ENCODE measurements around the gene CLCN6. TPM values are rescaled to one million over a fixed set of nuclear protein-coding genes. Genes with fewer than 3 reads are reported as not detected.

The CLCN6 gene
- total RNA-seq, 1 experiment from 2014 or later = 6.1 TPM

DNA sequence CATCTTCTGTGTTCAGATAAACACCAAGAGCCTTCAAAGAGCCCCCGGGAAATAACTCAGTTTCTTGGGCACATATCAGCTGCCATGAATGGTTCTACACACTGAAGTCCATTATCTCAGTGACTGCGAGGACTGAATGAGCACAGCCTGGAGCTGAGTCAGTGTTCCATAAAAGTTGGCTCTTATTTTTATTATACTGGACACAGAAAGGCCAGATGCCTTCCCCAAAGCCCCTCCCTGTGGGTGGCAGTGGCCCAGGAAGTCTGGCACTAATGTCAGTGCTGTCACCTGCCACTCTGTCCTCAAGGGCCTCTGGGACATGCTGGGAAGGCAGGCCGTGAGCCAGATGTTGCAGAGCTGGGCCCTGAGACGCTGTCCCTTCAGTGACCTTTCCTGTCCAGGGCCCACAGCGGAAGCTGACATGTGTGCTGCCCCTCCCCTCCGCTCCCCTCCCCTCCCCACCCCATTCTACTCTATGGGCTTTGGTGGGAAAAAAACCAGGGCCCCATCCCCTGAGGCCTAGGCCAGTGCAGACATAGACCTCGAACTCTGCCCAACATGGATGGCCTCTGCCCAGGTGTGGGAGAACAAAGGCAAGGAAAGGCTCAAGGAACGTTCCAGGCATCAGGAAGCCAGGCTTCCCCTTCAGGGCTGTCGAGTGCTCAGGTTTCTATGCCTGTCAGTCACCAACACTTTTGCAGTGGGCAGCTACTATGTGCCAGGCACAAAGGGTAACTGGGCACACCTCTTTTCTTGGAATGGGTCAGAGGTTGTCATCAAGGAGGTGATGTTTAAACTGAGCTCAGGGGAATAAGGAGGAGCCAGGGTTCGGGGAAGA lies 75.1 kb downstream of the CLCN6 start:
- H3F3A ChIP-seq (ENCODE audit: low read length, unreplicated experiment) = no peaks in the 10 kb centered on the region
- H3K27ac ChIP-seq (ENCODE audit: low read length) = no peak overlapping the region
- H3K9me2 ChIP-seq (replicated peaks; ENCODE audit: low read length) = no peaks in the 10 kb centered on the region
- H2AFZ ChIP-seq (ENCODE audit: low read length) = no peak overlapping the region
- no peak overlapping the region for H3K9ac ChIP-seq (ENCODE audit: low read length)
- no peak for DNase-seq
- no peaks in the 10 kb centered on the region for H3K4me1 ChIP-seq (ENCODE audit: insufficient read depth, low read length)
- intact Hi-C loops (cut with micrococcal nuclease) = no loop called here
- no TSS peak for BruUV-seq (replicated peaks)
- peaks cover 9% of the 10 kb centered on the region for H3K27me3 ChIP-seq (ENCODE audit: low read length)
- H3K9me3 ChIP-seq (ENCODE audit: low read length) = no peaks in the 10 kb centered on the region
- H3K4me3 ChIP-seq (ENCODE audit: low read length) = no peak overlapping the region
- H3K4me2 ChIP-seq (ENCODE audit: low read length) = no peak overlapping the region
- CTCF ChIA-PET = no interaction called here
- H3K36me3 ChIP-seq (ENCODE audit: low read depth, low read length) = no peaks in the 10 kb centered on the region
- no peaks in the 10 kb centered on the region for H4K20me1 ChIP-seq (ENCODE audit: low read length)
- POLR2A ChIA-PET (ENCODE audit: unreplicated experiment) = no interaction called here
- peak; percentile 47 for ATAC-seq
- TF ChIP-seq, protein P1, sequence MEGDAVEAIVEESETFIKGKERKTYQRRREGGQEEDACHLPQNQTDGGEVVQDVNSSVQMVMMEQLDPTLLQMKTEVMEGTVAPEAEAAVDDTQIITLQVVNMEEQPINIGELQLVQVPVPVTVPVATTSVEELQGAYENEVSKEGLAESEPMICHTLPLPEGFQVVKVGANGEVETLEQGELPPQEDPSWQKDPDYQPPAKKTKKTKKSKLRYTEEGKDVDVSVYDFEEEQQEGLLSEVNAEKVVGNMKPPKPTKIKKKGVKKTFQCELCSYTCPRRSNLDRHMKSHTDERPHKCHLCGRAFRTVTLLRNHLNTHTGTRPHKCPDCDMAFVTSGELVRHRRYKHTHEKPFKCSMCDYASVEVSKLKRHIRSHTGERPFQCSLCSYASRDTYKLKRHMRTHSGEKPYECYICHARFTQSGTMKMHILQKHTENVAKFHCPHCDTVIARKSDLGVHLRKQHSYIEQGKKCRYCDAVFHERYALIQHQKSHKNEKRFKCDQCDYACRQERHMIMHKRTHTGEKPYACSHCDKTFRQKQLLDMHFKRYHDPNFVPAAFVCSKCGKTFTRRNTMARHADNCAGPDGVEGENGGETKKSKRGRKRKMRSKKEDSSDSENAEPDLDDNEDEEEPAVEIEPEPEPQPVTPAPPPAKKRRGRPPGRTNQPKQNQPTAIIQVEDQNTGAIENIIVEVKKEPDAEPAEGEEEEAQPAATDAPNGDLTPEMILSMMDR (conservative IDR thresholded peaks at IDR 0.05; ENCODE audit: low read depth, low read length) = no peak
- TF ChIP-seq EZH2 (IDR thresholded peaks at IDR 0.05; ENCODE audit: low read length, unreplicated experiment) (no peak), EZH2phosphoT487 (IDR thresholded peaks at IDR 0.05; ENCODE audit: borderline replicate concordance, low read length) (no peak)
- H3K79me2 ChIP-seq (ENCODE audit: low read length) = no peaks in the 10 kb centered on the region

DNA sequence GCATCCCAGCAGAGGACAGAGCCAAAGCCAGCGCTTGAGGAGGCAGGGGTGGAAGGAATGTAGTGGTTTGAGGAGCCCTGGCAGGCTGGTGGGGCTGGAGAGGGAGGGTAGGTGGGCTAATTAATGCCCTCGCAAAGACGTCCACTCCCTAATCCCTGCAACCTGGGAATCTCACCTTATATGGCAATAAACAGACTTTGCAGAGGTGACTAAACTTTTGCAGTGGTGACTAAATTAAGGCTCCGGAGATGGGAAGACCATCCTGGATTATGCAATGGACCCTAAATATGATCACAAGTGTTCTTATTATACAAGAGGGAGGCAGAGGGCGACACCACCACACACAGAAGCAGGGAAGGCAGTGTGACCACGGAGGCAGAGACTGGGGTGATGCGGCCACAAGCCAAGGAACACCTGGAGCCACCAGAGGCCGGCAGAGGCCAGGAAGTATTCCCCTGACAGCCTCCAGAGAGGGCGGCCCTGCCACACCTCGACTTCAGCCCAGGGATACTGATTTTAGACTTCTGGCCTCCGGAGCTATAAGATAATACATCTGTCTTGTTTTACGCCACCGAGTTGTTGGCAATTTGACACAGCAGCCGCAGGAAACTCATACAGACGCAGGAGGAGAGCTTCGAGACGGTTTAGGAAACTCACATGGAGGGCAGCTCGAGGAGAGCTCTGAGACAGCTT lies 75.9 kb downstream of the CLCN6 start:
- Histone ChIP-seq H3K9me2 (replicated peaks; ENCODE audit: low read length) (no peaks in the 10 kb centered on the region), H3K4me3 (ENCODE audit: low read length) (no peak overlapping the region), H3K4me2 (ENCODE audit: low read length) (no peak overlapping the region), H3K79me2 (ENCODE audit: low read length) (no peaks in the 10 kb centered on the region), H3K4me1 (ENCODE audit: insufficient read depth, low read length) (no peaks in the 10 kb centered on the region), H3F3A (ENCODE audit: low read length, unreplicated experiment) (no peaks in the 10 kb centered on the region), H2AFZ (ENCODE audit: low read length) (no peak overlapping the region), H3K27ac (ENCODE audit: low read length) (no peak overlapping the region), H4K20me1 (ENCODE audit: low read length) (no peaks in the 10 kb centered on the region), H3K9ac (ENCODE audit: low read length) (no peak overlapping the region), H3K9me3 (ENCODE audit: low read length) (no peaks in the 10 kb centered on the region), H3K36me3 (ENCODE audit: low read depth, low read length) (no peaks in the 10 kb centered on the region), H3K27me3 (ENCODE audit: low read length) (peaks cover 4% of the 10 kb centered on the region; the same call in 1 of the 2 replicates)
- DNase-seq = peak; percentile 10
- no TSS peak for BruUV-seq (replicated peaks)
- ATAC-seq = no peak
- ChIA-PET CTCF (no interaction called here), POLR2A (ENCODE audit: unreplicated experiment) (no interaction called here)
- intact Hi-C loops (cut with micrococcal nuclease) = no loop called here
- TF ChIP-seq, protein P1 (conservative IDR thresholded peaks at IDR 0.05; ENCODE audit: low read depth, low read length) = 0 out of 2 replicates have a peak, but pooled peaks have one; percentile 20
- no peak for TF ChIP-seq EZH2phosphoT487 (IDR thresholded peaks at IDR 0.05; ENCODE audit: borderline replicate concordance, low read length)

Measured in PC-3 (cell line).